ENCODE measurements around the gene TAPBP. TPM values are rescaled to one million over a fixed set of nuclear protein-coding genes. Genes with fewer than 3 reads are reported as not detected.

Gene TAPBP
- total and polyA plus RNA-seq, 9 of the 15 experiments (the other 6 are each of a cell fraction or from before 2014, with no cell fraction given), result 5.6 to 74.0 (median 22.3) TPM

DNA sequence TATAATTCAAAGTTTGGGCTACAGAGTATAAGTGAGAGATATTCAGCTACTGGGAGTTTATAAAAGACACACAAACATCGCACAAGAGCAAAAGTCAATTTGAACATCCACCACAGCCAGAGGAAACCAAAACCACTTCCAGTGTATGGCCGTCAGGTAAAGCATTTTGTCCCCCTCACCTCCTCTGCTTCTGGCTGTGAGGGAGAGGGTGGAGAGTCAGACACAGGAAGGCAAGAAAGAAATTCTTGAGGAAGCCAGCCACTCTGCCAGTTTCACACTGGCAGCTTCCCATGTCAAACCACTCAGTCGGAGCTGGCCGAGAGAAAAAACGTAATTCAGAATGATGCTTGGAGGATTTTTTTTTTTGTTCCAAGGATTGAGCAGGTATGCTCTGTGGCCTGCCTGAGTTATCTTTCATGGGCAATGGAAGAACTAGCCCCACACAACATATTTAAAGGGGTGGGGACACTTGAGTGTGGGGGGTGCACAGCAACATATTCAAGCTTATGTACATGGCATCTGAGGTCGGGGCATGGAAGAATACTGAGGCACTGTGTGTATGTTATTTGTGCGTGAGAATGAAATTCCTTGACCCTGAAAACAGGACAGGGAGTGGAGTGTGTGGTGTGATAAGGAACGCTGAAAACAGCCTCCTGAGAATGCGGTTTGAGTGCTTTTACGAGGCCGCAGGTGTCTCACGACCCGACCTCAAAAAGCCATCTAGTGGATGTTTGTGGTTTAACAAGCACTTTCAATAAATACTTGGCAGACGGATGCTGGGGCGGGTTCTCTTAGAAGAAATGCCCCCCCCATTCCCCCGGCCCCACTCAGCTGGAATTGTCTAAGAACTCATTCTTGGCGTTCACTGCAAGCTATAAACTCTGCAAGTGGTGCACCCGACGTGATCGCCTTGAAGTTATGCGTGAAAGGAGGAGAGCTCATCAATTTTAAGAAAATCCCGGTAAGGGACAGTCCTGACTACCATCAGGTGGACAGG lies 31.1 kb upstream of the TAPBP start (continued):
- TF ChIP-seq, protein P1, sequence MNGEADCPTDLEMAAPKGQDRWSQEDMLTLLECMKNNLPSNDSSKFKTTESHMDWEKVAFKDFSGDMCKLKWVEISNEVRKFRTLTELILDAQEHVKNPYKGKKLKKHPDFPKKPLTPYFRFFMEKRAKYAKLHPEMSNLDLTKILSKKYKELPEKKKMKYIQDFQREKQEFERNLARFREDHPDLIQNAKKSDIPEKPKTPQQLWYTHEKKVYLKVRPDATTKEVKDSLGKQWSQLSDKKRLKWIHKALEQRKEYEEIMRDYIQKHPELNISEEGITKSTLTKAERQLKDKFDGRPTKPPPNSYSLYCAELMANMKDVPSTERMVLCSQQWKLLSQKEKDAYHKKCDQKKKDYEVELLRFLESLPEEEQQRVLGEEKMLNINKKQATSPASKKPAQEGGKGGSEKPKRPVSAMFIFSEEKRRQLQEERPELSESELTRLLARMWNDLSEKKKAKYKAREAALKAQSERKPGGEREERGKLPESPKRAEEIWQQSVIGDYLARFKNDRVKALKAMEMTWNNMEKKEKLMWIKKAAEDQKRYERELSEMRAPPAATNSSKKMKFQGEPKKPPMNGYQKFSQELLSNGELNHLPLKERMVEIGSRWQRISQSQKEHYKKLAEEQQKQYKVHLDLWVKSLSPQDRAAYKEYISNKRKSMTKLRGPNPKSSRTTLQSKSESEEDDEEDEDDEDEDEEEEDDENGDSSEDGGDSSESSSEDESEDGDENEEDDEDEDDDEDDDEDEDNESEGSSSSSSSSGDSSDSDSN (IDR thresholded peaks at IDR 0.05; ENCODE audit: borderline replicate concordance in 1 of 2, low read depth in 2 of 2, low read length in 2 of 2), result no peak
- TF ChIP-seq ZNF699 (CRISPR knock-in tag; IDR thresholded peaks at IDR 0.05; ENCODE audit: insufficient replicate concordance) (no peak), ZFP30 (CRISPR knock-in tag; IDR thresholded peaks at IDR 0.05; ENCODE audit: borderline replicate concordance) (no peak), HSF4 (CRISPR knock-in tag; IDR thresholded peaks at IDR 0.05; ENCODE audit: borderline replicate concordance) (no peak), ZNF354B (CRISPR knock-in tag; IDR thresholded peaks at IDR 0.05) (no peak), EP300 (IDR thresholded peaks at IDR 0.05; ENCODE audit: low read length) (peak; percentile 61), XRCC4 (IDR thresholded peaks at IDR 0.05; ENCODE audit: extremely low read depth, insufficient read depth, insufficient read length) (no peak), ZC3H11A (IDR thresholded peaks at IDR 0.05; ENCODE audit: low read depth, low read length) (no peak), CBX8 (IDR thresholded peaks at IDR 0.05; ENCODE audit: borderline replicate concordance, extremely low read depth, low read depth, low read length, poor library complexity, severe bottlenecking) (no peak), DNMT1 (IDR thresholded peaks at IDR 0.05) (no peak), ZNF134 (CRISPR knock-in tag; conservative IDR thresholded peaks at IDR 0.05) (no peak)
- TF ChIP-seq, protein P2, sequence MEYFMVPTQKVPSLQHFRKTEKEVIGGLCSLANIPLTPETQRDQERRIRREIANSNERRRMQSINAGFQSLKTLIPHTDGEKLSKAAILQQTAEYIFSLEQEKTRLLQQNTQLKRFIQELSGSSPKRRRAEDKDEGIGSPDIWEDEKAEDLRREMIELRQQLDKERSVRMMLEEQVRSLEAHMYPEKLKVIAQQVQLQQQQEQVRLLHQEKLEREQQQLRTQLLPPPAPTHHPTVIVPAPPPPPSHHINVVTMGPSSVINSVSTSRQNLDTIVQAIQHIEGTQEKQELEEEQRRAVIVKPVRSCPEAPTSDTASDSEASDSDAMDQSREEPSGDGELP (CRISPR knock-in tag; IDR thresholded peaks at IDR 0.05; ENCODE audit: borderline replicate concordance), result peak; percentile 74
- TF ChIP-seq, protein P3, sequence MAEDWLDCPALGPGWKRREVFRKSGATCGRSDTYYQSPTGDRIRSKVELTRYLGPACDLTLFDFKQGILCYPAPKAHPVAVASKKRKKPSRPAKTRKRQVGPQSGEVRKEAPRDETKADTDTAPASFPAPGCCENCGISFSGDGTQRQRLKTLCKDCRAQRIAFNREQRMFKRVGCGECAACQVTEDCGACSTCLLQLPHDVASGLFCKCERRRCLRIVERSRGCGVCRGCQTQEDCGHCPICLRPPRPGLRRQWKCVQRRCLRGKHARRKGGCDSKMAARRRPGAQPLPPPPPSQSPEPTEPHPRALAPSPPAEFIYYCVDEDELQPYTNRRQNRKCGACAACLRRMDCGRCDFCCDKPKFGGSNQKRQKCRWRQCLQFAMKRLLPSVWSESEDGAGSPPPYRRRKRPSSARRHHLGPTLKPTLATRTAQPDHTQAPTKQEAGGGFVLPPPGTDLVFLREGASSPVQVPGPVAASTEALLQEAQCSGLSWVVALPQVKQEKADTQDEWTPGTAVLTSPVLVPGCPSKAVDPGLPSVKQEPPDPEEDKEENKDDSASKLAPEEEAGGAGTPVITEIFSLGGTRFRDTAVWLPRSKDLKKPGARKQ (CRISPR knock-in tag; IDR thresholded peaks at IDR 0.05), result no peak

All from K562 (cell line).